ENCODE results near the gene ADARB1.

GRCh38 chr21:45108034-45108790, 33.8 kb downstream of the ADARB1 start:
- TF ChIP-seq, protein P1, sequence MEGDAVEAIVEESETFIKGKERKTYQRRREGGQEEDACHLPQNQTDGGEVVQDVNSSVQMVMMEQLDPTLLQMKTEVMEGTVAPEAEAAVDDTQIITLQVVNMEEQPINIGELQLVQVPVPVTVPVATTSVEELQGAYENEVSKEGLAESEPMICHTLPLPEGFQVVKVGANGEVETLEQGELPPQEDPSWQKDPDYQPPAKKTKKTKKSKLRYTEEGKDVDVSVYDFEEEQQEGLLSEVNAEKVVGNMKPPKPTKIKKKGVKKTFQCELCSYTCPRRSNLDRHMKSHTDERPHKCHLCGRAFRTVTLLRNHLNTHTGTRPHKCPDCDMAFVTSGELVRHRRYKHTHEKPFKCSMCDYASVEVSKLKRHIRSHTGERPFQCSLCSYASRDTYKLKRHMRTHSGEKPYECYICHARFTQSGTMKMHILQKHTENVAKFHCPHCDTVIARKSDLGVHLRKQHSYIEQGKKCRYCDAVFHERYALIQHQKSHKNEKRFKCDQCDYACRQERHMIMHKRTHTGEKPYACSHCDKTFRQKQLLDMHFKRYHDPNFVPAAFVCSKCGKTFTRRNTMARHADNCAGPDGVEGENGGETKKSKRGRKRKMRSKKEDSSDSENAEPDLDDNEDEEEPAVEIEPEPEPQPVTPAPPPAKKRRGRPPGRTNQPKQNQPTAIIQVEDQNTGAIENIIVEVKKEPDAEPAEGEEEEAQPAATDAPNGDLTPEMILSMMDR (IDR thresholded peaks at IDR 0.05; ENCODE audit: low read length), result no peak
- no peak for TF ChIP-seq EZH2 (IDR thresholded peaks at IDR 0.05; ENCODE audit: borderline replicate concordance, low read length)

Measured in OCI-LY1 (cell line).